Measurements from ENCODE around the gene IDUA.

DNA sequence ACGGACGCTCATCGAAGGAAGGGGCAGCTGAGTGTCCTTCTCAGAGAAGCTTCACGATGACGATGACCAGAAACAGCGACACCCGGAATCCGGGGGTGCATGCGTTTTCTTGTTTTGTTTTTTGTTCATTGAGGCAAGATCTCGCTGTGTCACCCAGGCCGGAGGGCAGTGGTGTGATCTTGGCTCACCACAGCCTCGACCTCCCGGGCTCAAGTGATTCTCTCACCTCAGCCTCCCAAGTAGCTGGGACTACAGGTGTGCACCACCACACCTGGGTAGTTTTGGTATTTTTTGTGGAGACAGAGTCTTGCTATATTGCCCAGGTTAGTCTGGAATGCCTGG is 33.3 kb upstream of the IDUA start:
- TF ChIP-seq, protein P1, sequence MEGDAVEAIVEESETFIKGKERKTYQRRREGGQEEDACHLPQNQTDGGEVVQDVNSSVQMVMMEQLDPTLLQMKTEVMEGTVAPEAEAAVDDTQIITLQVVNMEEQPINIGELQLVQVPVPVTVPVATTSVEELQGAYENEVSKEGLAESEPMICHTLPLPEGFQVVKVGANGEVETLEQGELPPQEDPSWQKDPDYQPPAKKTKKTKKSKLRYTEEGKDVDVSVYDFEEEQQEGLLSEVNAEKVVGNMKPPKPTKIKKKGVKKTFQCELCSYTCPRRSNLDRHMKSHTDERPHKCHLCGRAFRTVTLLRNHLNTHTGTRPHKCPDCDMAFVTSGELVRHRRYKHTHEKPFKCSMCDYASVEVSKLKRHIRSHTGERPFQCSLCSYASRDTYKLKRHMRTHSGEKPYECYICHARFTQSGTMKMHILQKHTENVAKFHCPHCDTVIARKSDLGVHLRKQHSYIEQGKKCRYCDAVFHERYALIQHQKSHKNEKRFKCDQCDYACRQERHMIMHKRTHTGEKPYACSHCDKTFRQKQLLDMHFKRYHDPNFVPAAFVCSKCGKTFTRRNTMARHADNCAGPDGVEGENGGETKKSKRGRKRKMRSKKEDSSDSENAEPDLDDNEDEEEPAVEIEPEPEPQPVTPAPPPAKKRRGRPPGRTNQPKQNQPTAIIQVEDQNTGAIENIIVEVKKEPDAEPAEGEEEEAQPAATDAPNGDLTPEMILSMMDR (IDR thresholded peaks at IDR 0.05; ENCODE audit: low read depth, low read length), result no peak
- no peak for TF ChIP-seq EZH2phosphoT487 (IDR thresholded peaks at IDR 0.05; ENCODE audit: low read depth)

All from OCI-LY3 (cell line).